K562 (cell line): ENCODE results near the gene LY6G6D. TPM values are rescaled to one million over a fixed set of nuclear protein-coding genes. Genes with fewer than 3 reads are reported as not detected.

ENCODE experiments used
- ATF3 ChIP-seq, 2 experiments: fragments of 450-650 bp in 1 of 2; sonication (generic) in 1 of 2; formaldehyde crosslinking in 1 of 2; IDR thresholded peaks in 1 of 2; conservative IDR thresholded peaks in 1 of 2; 2 replicates each; pipeline versions ENCODE4 v1.6.1 to v1.8.1; 2016 to 2023; ENCODE audit warnings: mild to moderate bottlenecking in 2 of 2, moderate library complexity in 2 of 2, inconsistent platforms in 1 of 2, missing genetic modification reagents in 1 of 2
- BCOR ChIP-seq: fragments of 450-650 bp; IDR thresholded peaks from 2 replicates; pipeline ENCODE4 v1.6.1; 2016
- ELF2 ChIP-seq: fragments of 250-450 bp; sonication (Bioruptor Pico); IDR thresholded peaks from 2 replicates; pipeline ENCODE4 v1.5.0; 2021; ENCODE audit warnings: mild to moderate bottlenecking
- FOSL1 ChIP-seq: fragments of 200-800 bp; sonication (Bioruptor generic); conservative IDR thresholded peaks from 2 replicates; pipeline ENCODE4 v1.6.1; 2016; ENCODE audit warnings: missing genetic modification characterization, missing compliant biosample characterization
- FOXJ2 ChIP-seq: fragments of 200-800 bp; sonication (Bioruptor generic); IDR thresholded peaks from 2 replicates; pipeline ENCODE4 v1.6.1; 2016; ENCODE audit warnings: missing genetic modification characterization, missing compliant biosample characterization
- HDGF ChIP-seq: fragments of 450-650 bp; IDR thresholded peaks from 2 replicates; pipeline ENCODE4 v1.6.1; 2016
- NBN ChIP-seq: fragments of 450-650 bp; IDR thresholded peaks from 2 replicates; pipeline ENCODE4 v1.6.1; 2016; ENCODE audit warnings: low read depth, mild to moderate bottlenecking
- RB1 ChIP-seq: fragments of 450-650 bp; IDR thresholded peaks from 2 replicates; pipeline ENCODE4 v1.6.1; 2017; ENCODE audit warnings: low read depth, mild to moderate bottlenecking
- SIN3B ChIP-seq: fragments of 450-650 bp; IDR thresholded peaks from 2 replicates; pipeline ENCODE4 v1.6.1; 2017; ENCODE audit warnings: low read depth, mild to moderate bottlenecking, moderate library complexity
- STAT5B ChIP-seq: fragments of 250-450 bp; sonication (Bioruptor Pico); IDR thresholded peaks from 2 replicates; pipeline ENCODE4 v1.8.0; 2021; ENCODE audit warnings: mild to moderate bottlenecking, inconsistent platforms
- ZFP36 ChIP-seq: fragments of 150-350 bp; IDR thresholded peaks from 2 replicates; pipeline ENCODE4 v1.6.1; 2018; ENCODE audit warnings: low read length, low read depth; ENCODE audit not compliant: partially characterized antibody
- ZMIZ1 ChIP-seq, 2 experiments: fragments of 150-350 bp in 1 of 2; IDR thresholded peaks; 2 replicates each; pipeline ENCODE4 v1.6.1; 2012 to 2016; ENCODE audit warnings: low read depth in 2 of 2, low read length in 2 of 2, mild to moderate bottlenecking in 1 of 2, moderate library complexity in 1 of 2
- ZNF133 ChIP-seq: fragments of 250-450 bp; sonication (Bioruptor Pico); IDR thresholded peaks from 2 replicates; pipeline ENCODE4 v1.4.0; 2020; ENCODE audit warnings: mild to moderate bottlenecking
- ZNF449 ChIP-seq: fragments of 250-450 bp; sonication (Bioruptor Pico); IDR thresholded peaks from 2 replicates; pipeline ENCODE4 v1.8.0; 2022; ENCODE audit warnings: moderate library complexity, mild to moderate bottlenecking, inconsistent platforms
- ZNF609 ChIP-seq: sonication (generic); formaldehyde crosslinking; IDR thresholded peaks from 2 replicates; pipeline ENCODE4 v1.8.1; 2023; ENCODE audit warnings: missing genetic modification reagents, mild to moderate bottlenecking, borderline replicate concordance
- ZNF740 ChIP-seq, 3 experiments: fragments of 200-800 bp in 1 of 3; sonication (Bioruptor generic) in 1 of 3; sonication (generic) in 1 of 3; formaldehyde crosslinking in 1 of 3; IDR thresholded peaks; 2 replicates each; pipeline versions ENCODE4 v1.6.1 to v1.8.0; 2016 to 2022; ENCODE audit warnings: mild to moderate bottlenecking in 2 of 3, missing compliant biosample characterization in 2 of 3, missing genetic modification characterization in 2 of 3, missing genetic modification reagents in 1 of 3
- polyA plus RNA-seq, 8 experiments: library from polyadenylated mRNA; depleted of rRNA in 4 of 8; stranded (reverse) in 5 of 8; unstranded in 3 of 8; fragments of >200 nt; fragmentation: Nextera tagmentation in 2 of 8; fragmentation: Illumina TruSeq in 1 of 8; extraction: Ambion mirVana in 2 of 8; extraction: Trizol in 1 of 8; gene quantifications; 2 replicates each; pipeline versions ENCODE4 v1.2.1 to v1.2.3, GENCODE V29; 2011 to 2014; ENCODE audit warnings: inconsistent platforms in 1 of 8, missing spikeins in 1 of 8
- total RNA-seq, 7 experiments: library from RNA; depleted of rRNA in 6 of 7; stranded (reverse); fragments of >200 nt in 6 of 7; fragmentation: Illumina TruSeq in 2 of 7; extraction: Trizol in 2 of 7; gene quantifications; 2 replicates each; pipeline versions ENCODE4 v1.2.1 to v1.2.3, GENCODE V29; 2011 to 2021; ENCODE audit warnings: low replicate concordance in 1 of 7

The LY6G6D gene
- total and polyA plus RNA-seq, 9 of the 15 experiments (the other 6 are each of a cell fraction or from before 2014, with no cell fraction given) = 0.30 to 0.38 TPM; not detected in 7

GRCh38 chr6:31691078-31691463 lies 24.1 kb upstream of the LY6G6D start (continued):
- TF ChIP-seq ZNF609 (CRISPR knock-in tag) (no peak), SIN3B (no peak), HDGF (peak; percentile 14; the same call in 1 of the 2 replicates), ATF3 (IDR thresholded peaks at IDR 0.05) (no peak), ATF3 (CRISPR knock-in tag; conservative IDR thresholded peaks at IDR 0.05) (no peak), ZNF449 (CRISPR knock-in tag) (no peak), ZFP36 (no peak), NBN (no peak), ZNF740 (CRISPR knock-in tag; IDR thresholded peaks at IDR 0.05) (no peak), ZNF740 (tag; IDR thresholded peaks at IDR 0.05) (0 out of 4 replicates have a peak, but pooled peaks of 1 of the 2 experiments have one; percentile 19), BCOR (peak; percentile 48), STAT5B (no peak), ELF2 (CRISPR knock-in tag) (no peak), RB1 (no peak), ZNF133 (CRISPR knock-in tag) (no peak), FOXJ2 (0 out of 2 replicates have a peak, but pooled peaks have one; percentile 59), FOSL1 (tag) (no peak), ZMIZ1 (IDR thresholded peaks at IDR 0.05; ENCODE audit: low read depth in 2 of 2, low read length in 2 of 2) (no peak)
